ENCODE measurements around the gene POLE. TPM values are rescaled to one million over a fixed set of nuclear protein-coding genes. Genes with fewer than 3 reads are reported as not detected.

Gene POLE
- total RNA-seq, 4 donors from 2014 or later = 17.8 to 42.4 (median 27.0) TPM

DNA sequence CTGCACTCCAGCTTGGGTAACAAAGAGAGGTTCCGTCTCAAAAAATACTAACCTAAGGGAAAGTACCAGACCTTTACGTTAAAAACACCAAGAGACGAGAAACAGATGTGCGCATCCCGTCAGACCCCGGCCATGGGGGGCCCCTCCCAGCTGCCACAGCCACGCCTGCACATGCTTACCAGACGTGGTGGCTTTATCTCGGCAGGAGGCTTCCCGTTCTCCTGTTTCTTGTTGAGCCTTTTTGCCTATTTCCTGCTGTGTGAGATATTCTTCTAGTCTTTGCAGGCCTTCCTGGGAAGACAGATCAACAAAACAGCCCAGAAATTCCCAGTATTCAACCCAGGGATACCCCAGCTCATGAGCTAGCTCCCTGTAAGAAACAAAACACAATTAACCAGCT lies 47.1 kb upstream of the POLE start:
- Histone ChIP-seq H3K36me3 (peaks cover 23 to 98% (median 60%) of the 10 kb centered on the region in 3 donors), H3K27ac (no peak overlapping the region), H3K9me3 (no peaks in the 10 kb centered on the region), H3K27me3 (no peaks in the 10 kb centered on the region), H3K4me3 (no peak overlapping the region), H3K4me1 (no peaks in the 10 kb centered on the region)
- TF ChIP-seq, protein P1, sequence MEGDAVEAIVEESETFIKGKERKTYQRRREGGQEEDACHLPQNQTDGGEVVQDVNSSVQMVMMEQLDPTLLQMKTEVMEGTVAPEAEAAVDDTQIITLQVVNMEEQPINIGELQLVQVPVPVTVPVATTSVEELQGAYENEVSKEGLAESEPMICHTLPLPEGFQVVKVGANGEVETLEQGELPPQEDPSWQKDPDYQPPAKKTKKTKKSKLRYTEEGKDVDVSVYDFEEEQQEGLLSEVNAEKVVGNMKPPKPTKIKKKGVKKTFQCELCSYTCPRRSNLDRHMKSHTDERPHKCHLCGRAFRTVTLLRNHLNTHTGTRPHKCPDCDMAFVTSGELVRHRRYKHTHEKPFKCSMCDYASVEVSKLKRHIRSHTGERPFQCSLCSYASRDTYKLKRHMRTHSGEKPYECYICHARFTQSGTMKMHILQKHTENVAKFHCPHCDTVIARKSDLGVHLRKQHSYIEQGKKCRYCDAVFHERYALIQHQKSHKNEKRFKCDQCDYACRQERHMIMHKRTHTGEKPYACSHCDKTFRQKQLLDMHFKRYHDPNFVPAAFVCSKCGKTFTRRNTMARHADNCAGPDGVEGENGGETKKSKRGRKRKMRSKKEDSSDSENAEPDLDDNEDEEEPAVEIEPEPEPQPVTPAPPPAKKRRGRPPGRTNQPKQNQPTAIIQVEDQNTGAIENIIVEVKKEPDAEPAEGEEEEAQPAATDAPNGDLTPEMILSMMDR (IDR thresholded peaks at IDR 0.05) = no peak
- no peak for TF ChIP-seq POLR2A (IDR thresholded peaks at IDR 0.05)
- no peak for DNase-seq
- intact Hi-C loops (cut with DNase I) = no loop called here
- 77 to 83% methylated on average over 10 of the region's 10 CpGs for WGBS, 2 donors

DNA sequence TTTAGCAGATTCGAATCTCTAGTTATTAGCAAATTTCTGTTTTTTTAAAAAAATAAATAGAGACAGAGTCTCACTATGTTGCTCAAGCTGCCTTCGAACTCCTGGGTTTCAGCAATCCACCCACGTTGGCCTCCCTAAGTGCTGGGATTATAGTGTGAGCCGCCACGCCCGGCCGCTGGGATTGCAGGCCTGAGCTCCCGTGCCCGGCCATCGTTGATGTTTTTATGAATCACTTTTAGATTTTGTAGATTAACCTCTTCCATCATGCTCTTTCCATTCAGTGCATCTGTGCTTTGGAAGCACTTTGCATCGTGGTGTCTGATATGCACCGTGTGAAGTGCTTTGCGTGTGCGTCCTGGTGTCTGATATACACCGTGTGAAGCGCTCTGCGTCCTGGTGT lies 44.4 kb upstream of the POLE start:
- TF ChIP-seq, protein P1 (IDR thresholded peaks at IDR 0.05) = no peak
- TF ChIP-seq POLR2A (IDR thresholded peaks at IDR 0.05) = no peak
- Histone ChIP-seq H3K27ac (no peak overlapping the region), H3K27me3 (no peaks in the 10 kb centered on the region), H3K9me3 (no peaks in the 10 kb centered on the region), H3K4me1 (no peaks in the 10 kb centered on the region), H3K36me3 (peaks cover 22 to 98% (median 59%) of the 10 kb centered on the region in 3 donors), H3K4me3 (no peak overlapping the region)
- 81 to 87% methylated on average over 16 to 17 of the region's 17 CpGs for WGBS, 2 donors
- DNase-seq = no peak
- intact Hi-C loops (cut with DNase I) = no loop called here

DNA sequence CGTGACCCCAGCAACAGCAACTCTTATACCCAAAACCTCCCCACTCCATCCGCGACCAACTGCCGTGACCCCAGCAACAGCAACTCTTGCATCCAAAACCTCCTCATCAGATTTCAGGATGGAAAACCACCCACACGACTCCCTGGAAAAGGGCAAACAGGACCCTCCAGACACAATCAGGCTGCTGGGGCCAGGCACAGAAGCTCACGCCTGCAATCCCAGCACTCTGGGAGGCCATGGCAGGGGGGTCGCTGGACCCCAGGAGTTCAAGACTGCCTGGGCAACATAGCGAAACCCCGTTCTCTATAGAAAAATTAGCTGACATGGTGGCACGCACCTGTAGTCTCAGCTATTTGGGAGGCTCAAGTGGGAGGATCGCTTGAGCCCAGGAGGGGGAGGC lies 43.2 kb upstream of the POLE start:
- H3K27ac ChIP-seq = no peak overlapping the region
- no peak for DNase-seq
- TF ChIP-seq POLR2A (IDR thresholded peaks at IDR 0.05) = no peak
- TF ChIP-seq, protein P1 (IDR thresholded peaks at IDR 0.05) = no peak
- peaks cover 18 to 98% (median 55%) of the 10 kb centered on the region in 3 donors for H3K36me3 ChIP-seq
- H3K9me3 ChIP-seq = no peaks in the 10 kb centered on the region
- no peaks in the 10 kb centered on the region for H3K4me1 ChIP-seq
- no peak overlapping the region for H3K4me3 ChIP-seq
- WGBS, 2 donors = 92 to 95% methylated on average over 2 to 7 of the region's 11 CpGs
- intact Hi-C loops (cut with DNase I) = no loop called here
- H3K27me3 ChIP-seq = no peaks in the 10 kb centered on the region

DNA sequence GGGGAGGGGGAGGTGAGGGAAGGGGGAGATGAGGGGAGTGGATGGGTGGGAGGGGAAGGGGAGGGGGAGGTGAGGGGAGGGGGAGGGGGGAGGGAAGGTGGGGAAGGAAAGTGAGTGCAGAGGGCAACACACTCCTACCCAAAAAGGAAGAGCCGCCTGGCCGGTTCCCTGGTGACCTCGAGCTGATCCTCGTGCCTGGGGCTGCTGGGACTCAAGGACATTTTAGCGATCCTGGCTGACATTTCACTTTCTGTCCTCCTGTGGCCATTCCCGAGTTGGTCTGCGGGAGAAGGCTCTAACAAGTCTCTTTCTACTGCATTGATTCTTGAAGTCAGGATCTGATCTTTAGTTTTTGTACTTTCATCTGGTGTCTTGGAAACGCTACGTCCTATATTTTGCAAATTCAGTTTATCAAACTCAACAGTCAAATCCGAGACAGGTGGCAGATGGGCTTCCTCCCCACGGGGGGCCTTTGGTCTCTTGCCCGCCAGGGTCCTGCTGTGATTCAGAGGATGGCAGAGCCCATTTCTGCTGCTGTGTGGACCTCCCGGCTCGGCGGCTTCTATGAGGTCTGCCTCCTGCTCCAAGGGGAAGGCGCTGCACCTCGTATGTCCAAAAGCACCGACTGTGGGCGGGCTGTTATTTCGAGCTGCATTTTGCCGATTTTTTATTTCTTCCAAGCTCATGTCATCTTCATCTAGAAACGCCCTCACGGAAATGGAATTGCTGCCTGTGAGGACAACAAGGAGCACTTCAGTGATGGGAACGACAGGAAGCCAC lies 42.6 kb upstream of the POLE start:
- no peak for DNase-seq
- H3K4me1 ChIP-seq = no peaks in the 10 kb centered on the region
- H3K27me3 ChIP-seq = no peaks in the 10 kb centered on the region
- H3K36me3 ChIP-seq = peaks cover 23 to 98% (median 57%) of the 10 kb centered on the region in 3 donors
- intact Hi-C loops (cut with DNase I) = no loop called here
- no peak for TF ChIP-seq POLR2A (IDR thresholded peaks at IDR 0.05)
- TF ChIP-seq, protein P1 (IDR thresholded peaks at IDR 0.05) = no peak
- 79 to 85% methylated on average over 8 to 18 of the region's 24 CpGs for WGBS, 2 donors
- no peak overlapping the region for H3K4me3 ChIP-seq
- H3K9me3 ChIP-seq = no peaks in the 10 kb centered on the region
- no peak overlapping the region for H3K27ac ChIP-seq

DNA sequence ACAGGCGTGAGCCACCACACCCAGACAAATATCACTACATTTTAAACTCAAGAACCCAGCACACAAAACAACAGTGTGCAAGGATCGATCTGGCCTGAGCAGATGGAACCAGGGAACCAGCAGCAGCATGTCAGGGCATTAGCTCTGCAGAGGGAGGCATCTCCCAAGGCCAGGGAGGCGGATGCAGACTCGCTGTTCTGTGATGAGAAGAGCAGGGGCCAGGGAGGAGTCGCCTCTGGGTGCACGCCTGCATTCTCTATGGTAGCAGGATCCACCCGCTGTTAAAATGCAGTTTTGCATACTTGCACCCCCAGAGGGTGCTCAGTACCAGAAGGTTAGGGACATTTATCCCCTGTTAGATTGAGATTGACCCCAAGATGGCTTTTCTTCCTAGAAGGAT lies 41.4 kb upstream of the POLE start:
- H3K27me3 ChIP-seq = no peaks in the 10 kb centered on the region
- no peak overlapping the region for H3K4me3 ChIP-seq
- H3K36me3 ChIP-seq = peaks cover 25 to 98% (median 52%) of the 10 kb centered on the region in 3 donors
- H3K9me3 ChIP-seq = no peaks in the 10 kb centered on the region
- TF ChIP-seq POLR2A (IDR thresholded peaks at IDR 0.05) = no peak
- TF ChIP-seq, protein P1 (IDR thresholded peaks at IDR 0.05) = no peak
- H3K27ac ChIP-seq = no peak overlapping the region
- no peak for DNase-seq
- 82 to 84% methylated on average over 2 to 6 of the region's 7 CpGs for WGBS, 2 donors
- intact Hi-C loops (cut with DNase I) = no loop called here
- H3K4me1 ChIP-seq = no peaks in the 10 kb centered on the region

Measured in esophagus squamous epithelium (tissue), 5 donors.